Neural crest cell (in vitro differentiated cells): ENCODE measurements around the gene PDAP1. TPM values are rescaled to one million over a fixed set of nuclear protein-coding genes. Genes with fewer than 3 reads are reported as not detected.
"Not testable (repeated sequence)": the region's sequence is repeated elsewhere in the genome, so short reads cannot be mapped to it uniquely, and the experiment has no call there.

Experiments
- DNase-seq: peaks from one replicate; pipeline ENCODE4 v3.0.0; 2021; ENCODE audit warnings: low read depth, mixed read lengths, low spot score
- H3K27ac Mint-ChIP-seq: one replicate; pipeline ENCODE4 v1.8.0; 2021; ENCODE audit warnings: mild to moderate bottlenecking, mixed read lengths; ENCODE audit not compliant: unreplicated experiment
- H3K27me3 Mint-ChIP-seq: 2 replicates; pipeline ENCODE4 v1.8.0; 2021; ENCODE audit warnings: low read depth, mild to moderate bottlenecking, mixed read lengths
- H3K36me3 Mint-ChIP-seq: 2 replicates; pipeline ENCODE4 v1.8.0; 2021; ENCODE audit warnings: low read depth, mild to moderate bottlenecking, mixed read lengths
- H3K4me1 Mint-ChIP-seq: 2 replicates; pipeline ENCODE4 v1.8.0; 2021; ENCODE audit warnings: mixed read lengths
- H3K4me3 Mint-ChIP-seq: one replicate; pipeline ENCODE4 v1.8.0; 2021; ENCODE audit warnings: mild to moderate bottlenecking, mixed read lengths
- H3K9me3 Mint-ChIP-seq: 2 replicates; pipeline ENCODE4 v1.8.0; 2021; ENCODE audit warnings: mixed read lengths
- total RNA-seq: library from RNA; stranded (reverse); gene quantifications from 2 replicates; pipeline ENCODE4 v1.2.1, GENCODE V29; 2021
- TF ChIP-seq, protein P1 (sequence below): fragments of 200-600 bp; sonication (generic); conservative IDR thresholded peaks from 2 replicates; pipeline ENCODE4 v1.5.0; 2021; ENCODE audit warnings: antibody characterized with exemption, mild to moderate bottlenecking

Gene PDAP1
- total RNA-seq, 1 donor from 2014 or later: 146 TPM

DNA sequence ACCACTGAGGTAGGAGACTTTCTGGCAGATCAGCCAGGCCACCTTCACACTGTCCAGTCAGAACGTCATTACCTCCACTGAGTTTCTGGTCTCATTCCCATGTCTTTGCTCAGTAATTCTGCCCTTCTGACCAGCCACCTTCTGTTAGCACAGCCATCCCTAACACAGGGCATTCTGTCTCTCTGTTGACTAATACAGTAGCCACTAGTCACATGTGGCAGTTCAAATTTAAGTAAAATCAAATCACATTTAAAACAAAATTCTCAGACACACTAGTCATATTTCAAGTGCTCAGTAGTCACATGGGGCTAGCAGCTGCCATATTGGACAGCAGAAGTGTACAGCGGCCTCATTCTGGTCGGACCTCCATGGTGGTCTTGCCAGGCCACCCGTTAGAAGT lies 37.7 kb upstream of the PDAP1 start:
- Mint-ChIP-seq H3K9me3 (no peaks in the 10 kb centered on the region), H3K27ac (no peak overlapping the region), H3K4me1 (peaks cover 11% of the 10 kb centered on the region), H3K27me3 (no peaks in the 10 kb centered on the region), H3K4me3 (no peak overlapping the region), H3K36me3 (peaks cover 12% of the 10 kb centered on the region)
- TF ChIP-seq, protein P1, sequence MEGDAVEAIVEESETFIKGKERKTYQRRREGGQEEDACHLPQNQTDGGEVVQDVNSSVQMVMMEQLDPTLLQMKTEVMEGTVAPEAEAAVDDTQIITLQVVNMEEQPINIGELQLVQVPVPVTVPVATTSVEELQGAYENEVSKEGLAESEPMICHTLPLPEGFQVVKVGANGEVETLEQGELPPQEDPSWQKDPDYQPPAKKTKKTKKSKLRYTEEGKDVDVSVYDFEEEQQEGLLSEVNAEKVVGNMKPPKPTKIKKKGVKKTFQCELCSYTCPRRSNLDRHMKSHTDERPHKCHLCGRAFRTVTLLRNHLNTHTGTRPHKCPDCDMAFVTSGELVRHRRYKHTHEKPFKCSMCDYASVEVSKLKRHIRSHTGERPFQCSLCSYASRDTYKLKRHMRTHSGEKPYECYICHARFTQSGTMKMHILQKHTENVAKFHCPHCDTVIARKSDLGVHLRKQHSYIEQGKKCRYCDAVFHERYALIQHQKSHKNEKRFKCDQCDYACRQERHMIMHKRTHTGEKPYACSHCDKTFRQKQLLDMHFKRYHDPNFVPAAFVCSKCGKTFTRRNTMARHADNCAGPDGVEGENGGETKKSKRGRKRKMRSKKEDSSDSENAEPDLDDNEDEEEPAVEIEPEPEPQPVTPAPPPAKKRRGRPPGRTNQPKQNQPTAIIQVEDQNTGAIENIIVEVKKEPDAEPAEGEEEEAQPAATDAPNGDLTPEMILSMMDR: no peak
- DNase-seq: no peak

DNA sequence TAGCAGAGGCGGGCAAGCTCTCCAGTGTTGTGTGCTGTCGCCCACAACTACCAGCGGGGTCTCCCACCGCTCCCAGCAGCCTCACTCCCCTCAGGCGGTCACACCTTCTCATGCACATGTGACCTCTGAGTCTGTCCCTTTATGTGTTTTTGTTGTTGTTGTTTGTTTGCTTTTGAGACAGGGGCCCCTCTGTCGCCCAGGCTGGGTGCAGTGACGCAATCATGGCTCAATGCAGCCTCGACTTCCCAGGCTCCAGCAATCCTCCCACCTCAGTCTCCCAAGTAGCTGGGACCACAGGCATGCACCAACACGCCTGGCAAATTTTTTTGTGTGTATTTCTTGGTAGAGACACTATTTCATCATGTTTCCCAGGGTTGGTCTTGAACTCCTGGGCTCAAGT lies 31.8 kb upstream of the PDAP1 start:
- Mint-ChIP-seq H3K4me3 (peak overlapping the region; percentile 96), H3K27me3 (no peaks in the 10 kb centered on the region), H3K9me3 (no peaks in the 10 kb centered on the region), H3K4me1 (peaks cover 28% of the 10 kb centered on the region), H3K36me3 (peaks cover 8% of the 10 kb centered on the region), H3K27ac (no peak overlapping the region)
- no peak for DNase-seq
- TF ChIP-seq, protein P1: no peak

DNA sequence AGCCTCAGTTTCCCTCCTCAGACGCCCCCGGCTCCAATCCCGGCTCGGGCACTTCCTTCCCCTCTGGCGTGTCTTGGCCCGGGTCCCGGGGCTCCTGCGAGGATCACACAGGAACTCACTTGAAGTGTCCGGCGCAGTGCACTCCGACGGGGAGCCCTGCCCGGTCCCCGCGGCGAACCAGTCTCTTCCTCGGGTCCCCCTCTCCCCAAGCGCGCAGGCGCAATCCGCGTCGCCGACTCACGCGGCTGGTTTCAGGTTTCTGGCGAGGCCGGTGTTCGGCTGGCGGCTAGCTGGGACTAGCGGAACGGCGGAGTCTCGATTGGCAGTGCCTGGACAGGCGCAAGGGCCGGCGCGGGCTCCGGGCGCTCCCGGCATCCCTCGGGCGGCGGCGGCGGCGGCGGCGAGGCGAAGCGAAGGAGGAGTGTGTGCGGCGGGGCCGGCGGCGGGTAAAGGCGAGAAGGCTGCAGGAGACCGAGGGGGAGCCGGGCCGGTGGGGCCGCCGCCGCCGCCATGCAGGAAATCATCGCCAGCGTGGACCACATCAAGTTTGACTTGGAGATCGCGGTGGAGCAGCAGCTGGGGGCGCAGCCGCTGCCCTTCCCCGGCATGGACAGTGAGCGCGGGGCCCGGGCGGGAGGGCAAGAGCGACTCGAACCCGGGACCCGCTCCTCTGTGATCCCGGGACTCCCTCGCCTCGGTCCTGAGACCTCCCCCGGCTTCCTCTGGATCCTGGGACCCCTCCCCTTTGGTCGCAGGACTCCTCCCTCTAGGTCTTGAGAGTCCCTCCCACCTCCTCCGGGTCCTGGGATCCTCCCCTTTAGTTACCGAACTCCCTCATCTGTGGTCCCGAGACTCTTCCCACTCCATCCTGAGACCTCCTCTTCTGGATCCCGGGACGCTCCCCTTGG lies 30.4 kb upstream of the PDAP1 start, which contains the start of the genes CPSF4 and PTCD1:
Gene CPSF4, plus strand, starts transcription at position 371 of the 908 bp plus-strand sequence. Its CDS starts 140 bp downstream, at position 511.
Gene PTCD1, minus strand, starts transcription at position 226 of the 908 bp plus-strand sequence. CDS start 3,556 bp downstream, outside the sequence.
- Mint-ChIP-seq H3K4me1 (peaks cover 20% of the 10 kb centered on the region), H3K27me3 (no peaks in the 10 kb centered on the region), H3K4me3 (peak within 1 kb of the TSS; percentile 96), H3K9me3 (no peaks in the 10 kb centered on the region), H3K36me3 (no peaks in the 10 kb centered on the region), H3K27ac (peak within 1 kb of the TSS; percentile 99)
- TF ChIP-seq, protein P1: no peak
- DNase-seq: peak; percentile 94

DNA sequence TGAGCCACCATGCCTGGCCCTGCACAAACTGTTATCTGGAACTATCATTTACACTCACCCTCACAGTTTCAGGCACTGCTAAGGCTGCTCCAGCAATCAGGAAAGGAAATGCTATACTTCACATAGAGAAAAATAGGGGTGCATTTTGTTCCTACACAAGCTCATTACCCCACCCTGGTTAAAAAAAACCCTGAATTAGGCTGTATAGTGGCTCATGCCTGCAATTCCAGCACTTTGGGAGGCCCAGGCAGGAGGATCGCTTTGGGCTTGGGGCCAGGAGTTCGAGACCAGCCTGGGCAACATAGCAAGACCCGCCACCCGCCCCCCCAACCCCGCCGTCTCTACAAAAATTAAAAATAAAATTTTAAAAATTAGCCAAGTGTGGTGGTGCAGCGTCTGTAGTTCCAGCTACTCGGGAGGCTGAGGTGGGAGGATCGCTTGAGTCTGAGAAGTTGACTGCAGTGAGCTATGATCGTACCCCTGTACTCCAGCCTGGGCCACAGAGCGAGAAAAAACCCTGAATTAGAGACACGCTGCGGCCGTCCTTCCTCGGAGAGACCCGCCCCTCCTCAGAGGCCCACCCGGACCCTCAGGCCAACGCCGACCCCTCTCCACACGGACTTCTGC lies 29.7 kb upstream of the PDAP1 start:
- Mint-ChIP-seq H3K36me3 (no peaks in the 10 kb centered on the region), H3K9me3 (no peaks in the 10 kb centered on the region), H3K4me1 (peaks cover 20% of the 10 kb centered on the region), H3K27ac (peak overlapping the region; percentile 99), H3K4me3 (peak overlapping the region; percentile 96), H3K27me3 (no peaks in the 10 kb centered on the region)
- no peak for DNase-seq
- TF ChIP-seq, protein P1: no peak

DNA sequence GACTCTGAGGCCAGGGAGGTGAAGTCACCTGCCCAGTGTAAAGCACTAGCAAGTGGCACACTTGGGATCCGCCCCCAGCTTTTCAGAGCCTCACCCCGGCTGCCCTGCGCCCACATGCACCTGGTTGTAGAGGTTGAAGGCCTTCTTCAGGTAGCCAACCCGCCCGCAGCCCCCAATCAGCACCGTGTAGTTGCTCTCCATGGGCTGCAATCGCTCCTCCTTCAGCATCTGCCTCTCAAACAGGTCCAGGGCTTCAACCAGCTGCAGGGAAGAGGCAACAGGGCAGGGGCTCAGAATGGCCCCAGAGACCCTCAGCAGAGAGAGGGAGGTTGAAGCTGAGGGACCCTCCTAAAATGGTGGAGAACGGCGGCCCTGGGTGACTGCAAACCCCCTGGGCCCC lies 24.8 kb upstream of the PDAP1 start:
- no peaks in the 10 kb centered on the region for H3K4me1 Mint-ChIP-seq
- no peak overlapping the region for H3K4me3 Mint-ChIP-seq
- no peaks in the 10 kb centered on the region for H3K9me3 Mint-ChIP-seq
- no peaks in the 10 kb centered on the region for H3K27me3 Mint-ChIP-seq
- TF ChIP-seq, protein P1: no peak
- no peak overlapping the region for H3K27ac Mint-ChIP-seq
- no peak for DNase-seq
- H3K36me3 Mint-ChIP-seq: peaks cover 5% of the 10 kb centered on the region

DNA sequence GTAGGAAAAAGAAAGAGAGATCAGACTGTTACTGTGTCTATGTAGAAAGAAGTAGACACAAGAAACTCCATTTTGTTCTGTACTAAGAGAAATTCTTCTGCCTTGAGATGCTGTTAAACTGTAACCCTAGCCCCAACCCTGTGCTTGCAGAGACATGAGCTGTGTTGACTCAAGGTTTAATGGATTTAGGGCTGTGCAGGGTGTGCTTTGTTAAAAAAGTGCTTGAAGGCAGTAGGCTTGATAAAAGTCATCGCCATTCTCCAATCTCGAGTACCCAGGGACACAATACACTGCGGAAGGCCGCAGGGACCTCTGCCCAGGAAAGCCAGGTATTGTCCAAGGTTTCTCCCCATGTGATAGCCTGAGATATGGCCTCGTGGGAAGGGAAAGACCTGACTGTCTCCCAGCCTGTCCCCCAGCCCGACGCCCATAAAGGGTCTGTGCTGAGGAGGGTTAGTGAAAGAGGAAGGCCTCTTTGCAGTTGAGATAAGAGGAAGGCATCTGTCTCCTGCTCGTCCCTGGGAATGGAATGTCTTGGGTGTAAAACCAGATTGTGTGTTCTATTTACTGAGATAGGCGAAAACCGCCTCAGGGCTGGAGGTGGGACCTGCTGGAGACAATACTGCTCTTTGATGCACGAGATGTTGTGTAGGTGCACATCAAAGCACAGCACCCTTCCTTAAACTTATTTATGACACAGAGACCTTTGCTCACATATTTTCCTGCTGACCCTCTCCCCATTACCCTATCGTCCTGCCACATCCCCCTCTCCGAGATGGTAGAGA lies 23.6 kb upstream of the PDAP1 start:
- not testable (repeated sequence) for H3K4me1 Mint-ChIP-seq, H3K36me3 Mint-ChIP-seq, H3K4me3 Mint-ChIP-seq, H3K9me3 Mint-ChIP-seq, DNase-seq, H3K27me3 Mint-ChIP-seq
- H3K27ac Mint-ChIP-seq: peak overlapping the region; percentile 62
